GM12878 (cell line): ENCODE data around the gene BACE2. TPM values are rescaled to one million over a fixed set of nuclear protein-coding genes. Genes with fewer than 3 reads are reported as not detected.

Experiments
- ATAC-seq: fragments of 200-7000 bp; cut with Tn5 transposase; 3 replicates; pipeline ENCODE4 v1.9.1; 2020; ENCODE audit warnings: mild to moderate bottlenecking, moderate library complexity
- BruUV-seq: library from RNA; stranded (reverse); fragments of 400-500 nt; replicated peaks from 2 replicates; lab custom pipeline; 2021; lab: Mats Ljungman, UMichigan
- CTCF ChIA-PET: fragments of 300-600 bp; sonication (Branson Sonifier 250); formaldehyde crosslinking; extraction: SDS; loops from one replicate; lab custom pipeline; 2021; ENCODE audit warnings: inconsistent platforms; lab: Yijun Ruan, JAX
- POLR2A ChIA-PET: fragments of 350-600 bp; formaldehyde crosslinking; extraction: SDS; loops from one replicate; lab custom pipeline; 2021; ENCODE audit warnings: inconsistent platforms; lab: Charles Lee
- RAD21 ChIA-PET: fragments of 300-600 bp; sonication (Branson Sonifier 250); formaldehyde crosslinking; loops from one replicate; lab custom pipeline; 2023; ENCODE audit warnings: antibody characterized with exemption; ENCODE audit not compliant: unreplicated experiment; lab: Charles Lee
- SMC1A ChIA-PET: fragments of 300-600 bp; sonication (Branson Sonifier 250); formaldehyde crosslinking; loops from one replicate; lab custom pipeline; 2023; ENCODE audit not compliant: unreplicated experiment, uncharacterized antibody; lab: Charles Lee
- DNase-seq: peaks from one replicate; pipeline ENCODE4 v3.0.0-alpha.2; 2011; ENCODE audit warnings: low read depth, low spot score
- FAIRE-seq: peaks from 3 replicates; lab custom pipeline; 2011; peaks lifted over from hg19 to GRCh38; lab: Jason Lieb, UNC
- H2AFZ ChIP-seq: 2 replicates; pipeline ENCODE4 v1.6.0; 2011; ENCODE audit warnings: low read depth, low read length, control low read depth; ENCODE audit not compliant: control insufficient read depth
- H3K27ac ChIP-seq: 2 replicates; pipeline ENCODE4 v1.5.1; 2011; ENCODE audit warnings: control low read depth; ENCODE audit not compliant: control insufficient read depth, insufficient read depth
- H3K27me3 ChIP-seq, 2 experiments: replicated peaks in 1 of 2; 2 replicates each; pipeline versions ENCODE4 v1.6.0 to v1.6.1; 2011; ENCODE audit warnings: low read length in 1 of 2; ENCODE audit not compliant: control insufficient read depth in 2 of 2, insufficient read depth in 2 of 2
- H3K36me3 ChIP-seq, 2 experiments: 2 replicates each; pipeline ENCODE4 v1.5.1; 2011; ENCODE audit warnings: low read length in 1 of 2; ENCODE audit not compliant: control insufficient read depth in 2 of 2, insufficient read depth in 2 of 2
- H3K4me1 ChIP-seq: 2 replicates; pipeline ENCODE4 v1.6.1; 2011; ENCODE audit warnings: mild to moderate bottlenecking, low read length, moderate library complexity, mixed read lengths; ENCODE audit not compliant: control insufficient read depth, insufficient read depth
- H3K4me2 ChIP-seq: 2 replicates; pipeline ENCODE4 v1.6.0; 2011; ENCODE audit warnings: control low read depth; ENCODE audit not compliant: control insufficient read depth, insufficient read depth
- H3K4me3 ChIP-seq: fragments of 200-600 bp; sonication (generic); 2 replicates; pipeline ENCODE4 v1.5.1; 2016
- H3K79me2 ChIP-seq: 2 replicates; pipeline ENCODE4 v1.6.0; 2011; ENCODE audit warnings: low read length; ENCODE audit not compliant: control insufficient read depth, insufficient read depth
- H3K9ac ChIP-seq: 2 replicates; pipeline ENCODE4 v1.8.0; 2011; ENCODE audit warnings: low read length, control low read depth, mixed read lengths; ENCODE audit not compliant: control insufficient read depth, insufficient read depth
- H3K9me3 ChIP-seq: replicated peaks from 3 replicates; pipeline ENCODE4 v1.5.1; 2011; ENCODE audit warnings: mild to moderate bottlenecking, low read length; ENCODE audit not compliant: control insufficient read depth, insufficient read depth
- H4K20me1 ChIP-seq: 2 replicates; pipeline ENCODE4 v1.6.0; 2011; ENCODE audit not compliant: control insufficient read depth, insufficient read depth
- ATF3 ChIP-seq: IDR thresholded peaks from 2 replicates; pipeline ENCODE4 v1.6.1; 2011; ENCODE audit warnings: low read depth, mild to moderate bottlenecking, low read length, moderate library complexity, borderline replicate concordance; ENCODE audit errors: extremely low read depth
- BCL11A ChIP-seq: IDR thresholded peaks from 2 replicates; pipeline ENCODE4 v1.6.1; 2011; ENCODE audit warnings: low read depth, low read length
- BRCA1 ChIP-seq: IDR thresholded peaks from 2 replicates; pipeline ENCODE4 v1.6.1; 2011; ENCODE audit warnings: low read depth, low read length, improper control_type of control experiment
- CEBPZ ChIP-seq: fragments of 150-350 bp; IDR thresholded peaks from 2 replicates; pipeline ENCODE4 v1.6.1; 2016; ENCODE audit warnings: low read depth, low read length
- CTCF ChIP-seq, 3 experiments: IDR thresholded peaks in 2 of 3; conservative IDR thresholded peaks in 1 of 3; 2 replicates each; pipeline ENCODE4 v1.5.1; 2011; ENCODE audit warnings: low read depth in 3 of 3, low read length in 3 of 3, mild to moderate bottlenecking in 3 of 3, control low read depth in 2 of 3, moderate library complexity in 2 of 3, inconsistent platforms in 1 of 3, mixed read lengths in 1 of 3; ENCODE audit not compliant: control insufficient read depth in 2 of 3, insufficient read depth in 1 of 3; ENCODE audit errors: extremely low read depth in 1 of 3
- E2F4 ChIP-seq: IDR thresholded peaks from 2 replicates; pipeline ENCODE4 v1.6.1; 2012; ENCODE audit warnings: low read depth, low read length, improper control_type of control experiment
- EP300 ChIP-seq, 2 experiments: fragments of 150-350 bp in 1 of 2; IDR thresholded peaks; 2 replicates each; pipeline ENCODE4 v1.6.1; 2011 to 2012; ENCODE audit warnings: low read depth in 2 of 2, low read length in 2 of 2, borderline replicate concordance in 1 of 2, improper control_type of control experiment in 1 of 2, inconsistent platforms in 1 of 2; ENCODE audit not compliant: control insufficient read depth in 1 of 2
- MXI1 ChIP-seq: fragments of 150-350 bp; IDR thresholded peaks from 2 replicates; pipeline ENCODE4 v1.6.1; 2011; ENCODE audit warnings: low read depth, mild to moderate bottlenecking, inconsistent platforms, low read length, improper control_type of control experiment
- NR2C2 ChIP-seq: IDR thresholded peaks from 2 replicates; pipeline ENCODE4 v1.6.1; 2011; ENCODE audit warnings: borderline replicate concordance, low read depth; ENCODE audit not compliant: control insufficient read depth, insufficient read length
- RELB ChIP-seq: fragments of 450-650 bp; IDR thresholded peaks from 2 replicates; pipeline ENCODE4 v1.6.1; 2017; ENCODE audit warnings: low read depth, mild to moderate bottlenecking, moderate library complexity
- RUNX3 ChIP-seq: IDR thresholded peaks from 2 replicates; pipeline ENCODE4 v1.6.1; 2012; ENCODE audit warnings: low read length, inconsistent platforms
- SP1 ChIP-seq: IDR thresholded peaks from one replicate; pipeline ENCODE4 v1.6.1; 2011; ENCODE audit warnings: low read depth, low read length
- SREBF1 ChIP-seq: IDR thresholded peaks from 2 replicates; pipeline ENCODE4 v1.6.1; 2012; ENCODE audit warnings: mild to moderate bottlenecking, low read length
- SREBF2 ChIP-seq: IDR thresholded peaks from 2 replicates; pipeline ENCODE4 v1.6.1; 2012; ENCODE audit warnings: mild to moderate bottlenecking, low read length
- STAT1 ChIP-seq: fragments of 450-650 bp; conservative IDR thresholded peaks from 2 replicates; pipeline ENCODE4 v1.6.1; 2014; ENCODE audit warnings: antibody characterized with exemption, mild to moderate bottlenecking
- STAT3 ChIP-seq: IDR thresholded peaks from 2 replicates; pipeline ENCODE4 v1.6.1; 2011; ENCODE audit warnings: low read depth, low read length, improper control_type of control experiment
- ZNF217 ChIP-seq: fragments of 450-650 bp; IDR thresholded peaks from 2 replicates; pipeline ENCODE4 v1.6.1; 2017; ENCODE audit warnings: antibody characterized with exemption, mild to moderate bottlenecking
- WGBS: methylation state at CpG from one replicate; pipeline ENCODE4 v1.1.6; 2016; ENCODE audit warnings: low lambda C conversion rate; ENCODE audit not compliant: insufficient replicate concordance, insufficient coverage; ENCODE audit errors: missing lambda C conversion rate; 5-methylcytosine and 5-hydroxymethylcytosine counted together
- in situ Hi-C: fragments of 300-500 bp; cut with MboI; formaldehyde crosslinking; loops from 9 replicates; pipeline ENCODE4 v1.14.3; 2018; ENCODE audit warnings: mixed read lengths
- intact Hi-C: fragments of 100-400 bp; cut with micrococcal nuclease; formaldehyde crosslinking; loops from one replicate; pipeline ENCODE4 v1.14.2; 2022; ENCODE audit not compliant: unreplicated experiment
- polyA plus RNA-seq, 11 experiments: library from polyadenylated mRNA; depleted of rRNA in 4 of 11; unstranded in 6 of 11; stranded (reverse) in 5 of 11; fragments of >200 nt; fragmentation: Nextera tagmentation in 4 of 11; fragmentation: Illumina TruSeq in 1 of 11; extraction: Ambion mirVana in 4 of 11; extraction: Trizol in 1 of 11; gene quantifications; 1 replicate in 1 of 11; 2 replicates in 10 of 11; pipeline versions ENCODE4 v1.2.1 to v1.2.3, GENCODE V29; 2011 to 2016; ENCODE audit warnings: inconsistent platforms in 2 of 11, missing spikeins in 2 of 11, low read depth in 1 of 11
- total RNA-seq, 4 experiments: library from RNA; depleted of rRNA in 3 of 4; stranded (reverse); fragments of >200 nt in 3 of 4; fragmentation: Illumina TruSeq in 1 of 4; extraction: Trizol in 1 of 4; gene quantifications; 2 replicates each; pipeline versions ENCODE4 v1.2.1 to v1.2.3, GENCODE V29; 2013 to 2021

The BACE2 gene
- total and polyA plus RNA-seq, 10 of the 15 experiments (the other 5 are each of a cell fraction or from before 2014, with no cell fraction given) = 0.04 to 0.69 (median 0.18) TPM; not detected in 5

- ChIA-PET CTCF (no interaction called here), SMC1A (no interaction called here), POLR2A (no interaction called here), RAD21 (no interaction called here)
- intact Hi-C loops = no loop called here
- no peak overlapping the region for H2AFZ ChIP-seq
- no peaks in the 10 kb centered on the region for H4K20me1 ChIP-seq
- BruUV-seq = no TSS peak
- no peaks in the 10 kb centered on the region for H3K79me2 ChIP-seq
- H3K27me3 ChIP-seq = peaks cover 0 to 6% of the 10 kb centered on the region in 2 experiments; a peak in 2 of 4 replicates
- H3K4me3 ChIP-seq = no peak overlapping the region
- no peak for ATAC-seq
- 36% methylated on average over 3 of the region's 3 CpGs for WGBS
- no peaks in the 10 kb centered on the region for H3K9me3 ChIP-seq
- H3K9ac ChIP-seq = no peak overlapping the region
- FAIRE-seq = no peak
- no peaks in the 10 kb centered on the region for H3K4me1 ChIP-seq
- H3K36me3 ChIP-seq = no peaks in the 10 kb centered on the region
- H3K4me2 ChIP-seq = no peak overlapping the region
- H3K27ac ChIP-seq = no peak overlapping the region
- no peak for DNase-seq
- in situ Hi-C loops = no loop called here
- TF ChIP-seq BCL11A (no peak), SP1 (no peak), E2F4 (no peak), NR2C2 (no peak), STAT1 (no peak), ZNF217 (no peak), SREBF1 (no peak), BRCA1 (no peak), CTCF (IDR thresholded peaks at IDR 0.05 in 2 of 3, conservative IDR thresholded peaks at IDR 0.05 in 1 of 3; ENCODE audit: control insufficient read depth in 2 of 3, extremely low read depth in 1 of 3, insufficient read depth in 1 of 3, low read depth in 3 of 3, low read length in 3 of 3) (no peak), CEBPZ (no peak), STAT3 (no peak), EP300 (IDR thresholded peaks at IDR 0.05; ENCODE audit: borderline replicate concordance in 1 of 2, control insufficient read depth in 1 of 2, low read depth in 2 of 2, low read length in 2 of 2) (no peak), SREBF2 (no peak), RELB (no peak), RUNX3 (no peak), MXI1 (no peak), ATF3 (no peak)
These were observed 67.2 kb downstream of the BACE2 start for GRCh38 chr21:41235201-41235600.
